Stimulated activated CD8-positive, alpha-beta memory T cell treated with anti-CD3 and anti-CD28 coated beads, Interleukin-4, amount 100 ng/mL, for 48 hours (primary cell): ENCODE results near the gene LRRC37A2.
"Not testable (repeated sequence)": the region's sequence is repeated elsewhere in the genome, so short reads cannot be mapped to it uniquely, and the experiment has no call there.

Experiments used
- DNase-seq: peaks from one replicate; pipeline ENCODE4 v3.0.0-alpha.2; 2020

Gene LRRC37A2

DNA sequence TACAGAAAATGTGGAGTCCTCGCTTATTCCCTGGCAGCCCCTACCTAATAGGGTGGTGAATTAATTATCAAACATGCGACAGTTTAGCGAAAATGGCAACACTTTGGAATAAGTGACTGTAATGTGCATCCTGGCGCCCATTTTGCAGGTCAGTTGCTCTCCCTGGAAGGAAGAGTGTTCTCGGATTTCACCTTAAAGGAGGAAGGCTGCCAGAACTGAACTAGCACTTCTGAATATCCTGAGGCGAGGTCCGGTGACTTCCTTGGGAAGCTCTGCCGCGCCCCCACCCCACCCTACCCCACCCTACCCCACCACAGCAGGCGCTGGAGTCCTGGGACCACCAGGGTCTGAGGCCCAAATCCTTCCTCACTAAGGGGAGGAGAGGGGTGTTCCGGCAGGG, at the start of gene LRRC37A2:
TSS of gene LRRC37A2 (plus strand) at position 301 of the 400 bp plus-strand sequence. CDS start 245 bp downstream, outside the sequence.
- not testable (repeated sequence) for DNase-seq

DNA sequence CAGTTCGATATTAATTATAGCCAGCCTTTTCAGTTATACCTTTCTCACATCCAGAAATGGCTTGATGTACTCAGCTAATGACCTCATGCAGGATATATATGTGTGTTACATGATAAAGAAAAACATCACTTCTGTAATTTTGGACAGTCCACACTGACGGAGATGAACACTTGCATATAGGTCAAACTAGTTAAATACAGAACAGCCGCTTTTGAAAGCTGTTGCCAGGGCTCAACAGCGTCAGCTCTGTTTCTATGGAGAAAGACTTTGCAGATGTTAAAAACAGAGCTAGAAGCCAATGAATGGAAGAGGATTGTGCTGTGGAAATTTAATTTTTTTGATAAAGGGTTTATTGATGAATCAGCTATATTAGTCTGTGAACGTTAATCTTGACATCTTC, 44.6 kb upstream of the LRRC37A2 start:
- DNase-seq: not testable (repeated sequence)

GRCh38 chr17:46474489-46474888, 37.8 kb upstream of the LRRC37A2 start:
- not testable (repeated sequence) for DNase-seq

GRCh38 chr17:46475583-46475982, 36.7 kb upstream of the LRRC37A2 start:
- not testable (repeated sequence) for DNase-seq

DNA sequence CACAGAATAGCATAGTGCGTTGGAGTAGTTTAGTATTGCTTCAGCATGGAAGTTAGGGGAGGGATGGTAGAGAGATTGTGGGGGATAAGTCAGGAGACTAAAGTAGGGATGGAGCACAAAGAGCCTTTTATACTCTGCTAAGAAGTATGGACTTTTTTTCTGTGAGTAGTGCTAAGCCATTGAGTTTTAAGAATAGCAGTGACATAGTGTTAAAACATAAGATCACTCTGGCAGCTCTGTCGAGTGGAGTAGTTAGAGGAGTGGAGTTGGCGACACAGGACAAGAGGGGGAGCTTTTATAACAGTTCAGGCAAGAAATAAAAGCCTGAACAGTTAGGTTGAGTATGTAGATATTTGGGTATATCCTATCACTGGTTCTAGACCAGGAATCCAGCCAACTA, 33.4 kb upstream of the LRRC37A2 start:
- not testable (repeated sequence) for DNase-seq

- not testable (repeated sequence) for DNase-seq
These were observed 31.0 kb upstream of the LRRC37A2 start for GRCh38 chr17:46481310-46481709.

- not testable (repeated sequence) for DNase-seq
These were observed 20.2 kb upstream of the LRRC37A2 start for GRCh38 chr17:46492021-46492420.

GRCh38 chr17:46499437-46500139, 12.7 kb upstream of the LRRC37A2 start:
- DNase-seq: not testable (repeated sequence)

GRCh38 chr17:46505896-46506295, 6.4 kb upstream of the LRRC37A2 start:
- not testable (repeated sequence) for DNase-seq

DNA sequence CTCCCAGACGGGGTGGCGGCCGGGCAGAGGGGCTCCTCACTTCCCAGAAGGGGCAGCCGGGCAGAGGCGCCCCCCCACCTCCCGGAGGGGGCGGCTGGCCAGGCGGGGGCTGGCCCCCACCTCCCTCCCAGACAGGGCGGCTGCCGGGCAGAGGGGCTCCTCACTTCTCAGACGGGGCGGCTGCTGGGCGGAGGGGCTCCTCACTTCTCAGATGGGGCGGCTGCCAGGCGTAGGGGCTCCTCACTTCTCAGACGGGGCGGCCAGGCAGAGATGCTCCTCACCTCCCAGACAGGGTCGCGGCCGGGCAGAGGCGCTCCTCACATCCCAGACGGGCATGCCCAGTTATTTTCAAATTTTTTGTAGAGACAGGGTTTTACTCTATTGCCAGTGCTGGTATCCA, 22.4 kb downstream of the LRRC37A2 start:
- not testable (repeated sequence) for DNase-seq

DNA sequence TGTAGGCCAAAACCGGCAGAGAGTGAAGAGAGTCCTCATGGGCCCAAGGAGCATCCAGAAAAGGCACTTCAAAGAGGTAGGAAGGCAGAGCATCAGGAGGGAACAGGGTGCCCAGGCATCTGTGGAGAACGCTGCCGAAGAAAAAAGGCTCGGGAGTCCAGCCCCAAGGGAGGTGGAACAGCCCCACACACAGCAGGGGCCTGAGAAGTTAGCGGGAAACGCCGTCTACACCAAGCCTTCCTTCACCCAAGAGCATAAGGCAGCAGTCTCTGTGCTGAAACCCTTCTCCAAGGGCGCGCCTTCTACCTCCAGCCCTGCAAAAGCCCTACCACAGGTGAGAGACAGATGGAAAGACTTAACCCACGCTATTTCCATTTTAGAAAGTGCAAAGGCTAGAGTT, 36.3 kb downstream of the LRRC37A2 start:
- DNase-seq: not testable (repeated sequence)

- DNase-seq: not testable (repeated sequence)
These were observed 46.9 kb downstream of the LRRC37A2 start for GRCh38 chr17:46559155-46559554.

DNA sequence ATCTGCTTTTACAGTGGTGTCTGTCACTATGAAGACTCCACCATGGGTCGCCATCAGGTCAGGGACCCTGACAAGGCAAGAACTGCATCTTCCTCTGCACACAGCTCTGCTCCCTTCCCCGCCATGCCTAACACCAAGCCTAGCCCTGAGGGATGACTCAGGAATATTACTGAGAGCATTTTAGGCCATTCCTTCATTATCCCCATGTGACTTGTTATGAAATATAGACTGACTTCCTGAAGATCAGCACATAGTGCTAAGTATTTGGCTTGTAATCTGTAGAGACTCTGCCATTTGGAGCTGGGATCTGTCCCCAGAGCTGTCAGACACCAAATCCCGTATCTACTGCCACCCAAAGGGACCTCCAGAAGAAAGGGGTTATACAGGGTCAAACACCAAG, 47.8 kb downstream of the LRRC37A2 start:
- not testable (repeated sequence) for DNase-seq

- not testable (repeated sequence) for DNase-seq
These were observed 54.0 kb downstream of the LRRC37A2 start for GRCh38 chr17:46566284-46566683.

- DNase-seq: not testable (repeated sequence)
These were observed 54.7 kb downstream of the LRRC37A2 start for GRCh38 chr17:46566980-46567379.

GRCh38 chr17:46571796-46572195, 59.5 kb downstream of the LRRC37A2 start:
- DNase-seq: not testable (repeated sequence)

- DNase-seq: peak; percentile 78
These were observed 67.1 kb downstream of the LRRC37A2 start, which contains the start of gene ARL17A for GRCh38 chr17:46579083-46580075. ARL17A (minus strand) TSS chr17:46579691; CDS start chr17:46576322, 3,369 bp downstream.

DNA sequence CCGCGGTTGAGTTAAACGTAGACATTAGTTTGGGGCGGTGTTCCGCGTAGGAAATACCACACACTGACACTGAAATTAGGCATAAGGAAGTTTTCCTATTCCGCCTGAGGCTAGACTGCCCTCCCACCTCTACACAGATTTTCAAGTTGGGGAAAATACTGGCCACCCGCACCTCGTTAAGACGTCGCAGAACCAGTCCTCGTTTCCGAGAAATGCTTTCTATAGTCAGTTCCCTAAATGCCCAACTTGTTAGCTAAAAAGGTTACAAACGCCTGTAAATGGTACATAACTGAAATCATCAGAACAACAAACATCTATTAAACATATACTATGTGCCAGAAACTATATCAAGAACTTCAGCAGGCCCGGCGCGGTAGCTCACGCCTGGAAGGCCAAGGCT, 67.8 kb downstream of the LRRC37A2 start:
- DNase-seq: not testable (repeated sequence)

DNA sequence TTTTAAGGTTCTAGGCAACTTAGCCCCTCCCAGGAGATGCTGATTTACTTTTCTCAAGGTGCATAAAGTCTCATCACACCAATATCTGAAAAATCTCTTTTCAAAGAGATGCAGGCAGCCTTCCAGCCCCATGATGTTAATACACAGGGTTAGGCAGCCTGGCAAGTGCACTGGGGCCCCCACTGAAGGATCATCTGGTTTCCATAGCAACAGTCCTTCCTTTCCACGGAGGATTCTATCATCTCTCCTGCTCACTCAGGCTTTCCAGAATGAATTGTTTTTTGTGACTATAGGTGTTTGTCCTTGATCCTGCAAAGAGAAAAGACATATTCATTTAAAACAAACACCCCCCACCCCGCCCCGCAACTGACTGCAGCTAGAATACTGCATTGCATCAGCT, 73.2 kb downstream of the LRRC37A2 start:
- DNase-seq: not testable (repeated sequence)

- DNase-seq: not testable (repeated sequence)
These were observed 78.2 kb downstream of the LRRC37A2 start, which contains the start of gene NSF for GRCh38 chr17:46590157-46591146. NSF (plus strand) TSS chr17:46590669; CDS start chr17:46590776, 107 bp downstream.

- DNase-seq: not testable (repeated sequence)
These were observed 79.1 kb downstream of the LRRC37A2 start for GRCh38 chr17:46591332-46591731.
